GM19467 (cell line): ENCODE data around the gene CCDC90B.

Source experiments
- ATAC-seq: cut with Tn5 transposase; IDR thresholded peaks from one replicate; pipeline ENCODE4 v1.9.1; 2021; ENCODE audit warnings: mild to moderate bottlenecking, moderate library complexity; ENCODE audit not compliant: unreplicated experiment

CCDC90B gene

DNA sequence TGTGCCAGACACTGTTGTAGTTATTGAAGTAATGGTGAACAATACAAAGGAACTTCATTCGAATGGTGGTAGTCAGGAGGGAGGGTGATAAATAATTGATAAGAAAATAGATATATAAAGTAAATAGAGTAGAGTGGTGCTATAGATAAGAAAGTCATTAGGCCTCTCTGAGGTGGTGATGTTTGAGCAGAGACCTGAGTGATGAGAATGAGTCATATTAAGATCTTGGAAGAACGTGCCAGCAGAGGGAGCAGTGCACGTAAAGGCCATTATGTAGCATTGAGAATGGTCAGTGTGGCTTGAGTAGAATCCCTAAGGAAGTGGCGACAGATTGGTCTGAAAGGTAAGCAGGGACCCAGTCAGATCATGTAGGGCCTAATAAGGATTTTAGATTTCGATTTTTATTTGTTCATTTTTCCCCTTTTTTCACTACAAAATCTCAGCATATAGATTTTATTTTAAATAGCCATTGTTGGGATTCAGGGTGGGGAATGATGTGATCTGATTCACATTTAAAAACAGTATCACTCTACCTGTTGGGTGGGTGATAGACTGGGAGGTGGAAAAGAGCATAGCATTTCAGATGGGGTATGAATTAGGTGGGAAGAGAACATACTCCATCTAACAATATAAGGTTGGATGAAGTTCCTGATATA lies 44.7 kb downstream of the CCDC90B start:
- ATAC-seq: no peak

DNA sequence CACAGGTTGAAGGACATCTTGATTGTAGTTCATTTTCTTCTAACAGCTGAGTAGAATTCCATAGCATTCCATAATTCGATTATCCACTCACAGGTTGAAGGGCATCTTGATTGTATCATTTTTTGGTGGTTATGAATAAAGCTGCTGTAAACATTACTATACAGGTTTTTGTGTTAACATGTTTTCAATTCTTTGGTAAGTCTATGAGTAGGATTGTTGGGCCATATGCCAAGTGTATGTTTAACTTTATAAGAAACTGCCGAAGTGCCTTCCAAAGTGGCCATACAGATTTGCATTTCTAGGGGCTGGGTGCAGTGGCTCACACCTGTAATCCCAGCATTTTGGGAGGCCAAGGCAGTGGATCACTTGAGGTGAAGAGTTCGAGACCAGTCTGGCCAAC lies 48.1 kb downstream of the CCDC90B start:
- no peak for ATAC-seq

DNA sequence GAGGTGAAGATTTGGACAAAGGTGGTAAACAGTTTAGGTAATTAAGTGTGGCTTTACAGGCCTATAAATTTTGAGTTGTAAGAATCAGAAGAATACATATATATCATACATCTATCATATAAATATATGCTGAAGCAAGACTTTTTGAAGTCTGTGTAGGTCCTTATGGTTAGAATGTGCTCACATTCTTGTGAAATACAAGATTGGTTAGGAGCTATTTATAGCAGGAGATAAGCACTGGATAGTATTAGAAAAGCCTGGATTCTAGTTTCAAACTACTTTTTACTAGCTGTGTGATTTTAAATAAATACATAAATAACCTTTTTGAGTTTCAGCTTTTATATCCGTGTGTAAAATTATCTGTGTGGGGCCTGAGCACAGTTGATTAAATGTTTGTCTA lies 50.3 kb downstream of the CCDC90B start:
- ATAC-seq: no peak

DNA sequence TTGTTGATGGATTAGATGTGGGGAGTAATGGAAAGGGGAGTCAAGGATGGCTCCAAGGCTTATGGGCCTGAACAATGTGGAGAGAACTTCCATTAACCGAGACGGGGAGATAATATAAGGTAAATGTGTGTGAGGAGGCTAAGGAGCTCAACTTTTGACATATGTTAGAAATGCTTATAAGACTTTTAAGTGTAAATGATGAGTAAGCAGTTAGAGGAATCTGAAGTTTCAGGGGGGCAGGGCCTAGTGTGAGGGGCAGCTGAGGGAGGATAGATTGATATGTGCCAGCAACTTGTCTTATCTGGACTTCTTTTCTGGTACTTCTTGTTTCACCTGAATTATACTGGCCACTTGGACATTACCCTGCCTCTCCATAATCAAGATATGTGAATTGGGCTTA lies 62.7 kb downstream of the CCDC90B start:
- no peak for ATAC-seq

DNA sequence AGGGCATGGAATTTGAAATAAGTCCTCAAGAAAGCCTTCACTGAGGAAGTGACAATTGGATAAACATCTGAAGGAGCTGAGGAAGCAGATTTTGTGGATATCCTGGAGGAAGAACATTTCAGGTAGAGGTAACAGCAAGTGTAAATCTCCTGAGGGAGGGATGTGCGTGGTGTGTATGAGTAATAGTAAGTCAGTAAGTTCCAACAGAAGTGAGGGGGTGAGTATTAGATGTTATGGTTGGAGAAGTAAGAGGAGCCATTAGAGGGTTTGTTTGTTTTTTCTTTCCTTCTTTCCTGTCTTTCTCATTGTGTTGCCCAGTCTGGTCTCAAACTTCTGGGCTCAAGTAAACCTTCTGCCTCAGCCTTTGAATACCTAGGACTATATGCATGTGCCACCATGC lies 63.7 kb downstream of the CCDC90B start:
- ATAC-seq: no peak

DNA sequence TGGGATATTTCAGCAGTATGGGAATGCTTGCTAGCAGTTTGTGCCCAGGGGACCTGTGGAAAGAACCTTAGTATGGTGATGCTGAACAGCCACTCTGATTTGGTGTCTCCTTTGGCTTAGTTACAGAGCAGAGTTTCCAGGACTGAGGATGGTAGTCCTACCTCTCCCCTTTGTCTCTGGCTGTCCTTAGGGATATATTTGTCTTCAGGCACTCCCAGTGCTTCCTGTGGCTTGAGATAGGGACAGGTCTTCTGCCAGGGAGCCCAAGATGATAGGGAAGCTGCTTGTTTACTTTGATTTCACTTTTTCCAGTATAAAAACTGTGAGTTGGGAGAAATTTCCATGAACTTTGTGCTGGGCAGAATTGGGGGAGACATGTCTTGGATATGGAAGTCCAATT lies 64.5 kb downstream of the CCDC90B start:
- ATAC-seq: no peak

DNA sequence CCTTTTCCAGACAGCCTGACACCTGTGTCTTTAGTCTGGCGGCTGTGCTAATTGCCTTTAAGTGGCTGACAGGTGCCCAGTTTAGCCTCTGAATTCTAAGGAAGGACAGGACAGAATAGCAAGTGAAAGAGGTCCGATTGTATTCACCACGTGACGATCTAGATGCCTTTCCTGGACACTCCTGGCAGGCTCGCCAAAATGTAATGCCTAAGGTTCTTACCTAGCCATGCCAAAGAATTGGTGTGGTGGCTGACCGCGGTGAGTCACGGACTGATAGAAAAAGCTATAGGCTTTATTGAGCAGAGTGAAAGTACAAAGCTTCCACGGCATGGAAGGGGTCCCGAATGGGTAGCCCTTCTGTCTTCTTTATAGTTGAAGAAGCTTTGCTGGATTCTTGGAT lies 65.9 kb downstream of the CCDC90B start:
- no peak for ATAC-seq

DNA sequence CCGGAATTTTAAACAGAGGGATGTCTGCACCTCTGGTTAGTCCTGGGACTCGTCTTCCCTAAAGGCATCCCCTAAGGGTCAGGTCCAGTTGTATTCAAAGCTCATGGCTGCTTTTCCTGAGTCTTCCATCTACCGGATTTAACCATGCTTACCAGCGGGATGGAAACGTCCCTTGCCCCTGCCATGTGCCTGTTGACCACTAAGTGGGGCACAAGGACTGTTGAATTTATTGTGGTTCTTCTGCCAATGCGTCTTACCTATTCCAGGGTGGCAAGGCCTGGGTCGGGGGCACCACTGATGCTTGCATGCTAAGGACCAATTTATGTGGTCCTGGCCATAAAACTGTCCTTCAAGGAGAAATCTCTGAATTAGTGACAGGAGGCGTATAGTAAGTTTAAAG lies 67.1 kb downstream of the CCDC90B start:
- no peak for ATAC-seq
